ENCODE measurements around the gene SYNE1. TPM values are rescaled to one million over a fixed set of nuclear protein-coding genes. Genes with fewer than 3 reads are reported as not detected.

Gene SYNE1
- total and polyA plus RNA-seq, 11 donors: 25.0 to 178 (median 112) TPM

DNA sequence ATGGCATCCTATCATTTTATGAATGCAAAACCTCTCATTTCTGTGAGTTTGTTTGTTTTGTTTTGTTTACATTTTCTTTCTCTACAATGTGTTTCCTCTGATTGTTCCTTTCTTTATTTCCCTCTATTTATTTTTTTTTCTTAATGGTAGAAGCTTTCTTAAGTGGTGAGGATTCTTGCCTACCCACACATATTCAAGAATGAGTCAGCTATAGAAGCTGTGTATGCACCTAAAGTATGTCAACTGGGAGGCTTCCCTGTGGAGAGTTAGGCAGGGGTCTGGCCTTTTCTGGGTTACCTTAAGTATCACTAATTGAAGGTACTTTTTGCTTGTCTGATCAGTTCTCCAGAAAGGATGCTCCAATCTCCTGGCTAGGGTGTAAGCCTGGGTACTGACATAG lies 475.7 kb downstream of the SYNE1 start:
- Histone ChIP-seq H3K4me3 (no peak overlapping the region), H3K9me3 (no peaks in the 10 kb centered on the region), H3K27ac (peak overlapping the region in 1 of 12 donors; percentile 10), H3K36me3 (peaks cover 0 to 96% (median 86%) of the 10 kb centered on the region in 9 donors), H3K4me1 (peaks cover 0 to 5% (median 0%) of the 10 kb centered on the region in 12 donors), H3K27me3 (no peaks in the 10 kb centered on the region)
- intact Hi-C loops (cut with DNase I): no loop called here
- TF ChIP-seq POLR2A (IDR thresholded peaks at IDR 0.05) (no peak), CTCF (IDR thresholded peaks at IDR 0.05) (no peak)
- DNase-seq (no peak), ATAC-seq (no peak)

DNA sequence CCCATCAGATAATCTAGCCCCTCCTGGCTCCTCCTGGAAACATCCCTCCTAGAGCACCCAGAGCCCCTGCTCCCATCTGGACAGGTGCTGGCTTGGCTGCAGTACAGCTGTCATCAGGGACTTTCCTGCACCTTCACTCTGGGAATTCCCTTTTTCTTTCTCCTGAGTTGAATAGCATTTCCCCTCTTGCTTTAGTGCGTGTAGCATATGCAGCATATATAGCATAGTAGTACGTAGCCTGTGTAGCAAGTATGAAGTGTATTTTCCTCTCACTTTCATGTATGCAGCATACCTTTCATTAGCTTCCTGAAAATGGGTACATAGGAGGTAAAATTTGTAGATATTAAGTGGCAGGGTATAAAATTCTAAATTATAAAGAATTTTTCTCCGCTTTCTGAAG lies 476.8 kb downstream of the SYNE1 start:
- intact Hi-C loops (cut with DNase I): no loop called here
- no peak overlapping the region for H3K27ac ChIP-seq
- TF ChIP-seq POLR2A (IDR thresholded peaks at IDR 0.05): no peak
- whole genome bisulfite sequencing, 4 donors: 76 to 90% (median 88%) methylated on average over 3 of the region's 3 CpGs
- no peak overlapping the region for H3K4me3 ChIP-seq
- ATAC-seq: no peak
- DNase-seq: no peak
- peaks cover 0 to 4% (median 0%) of the 10 kb centered on the region in 12 donors for H3K4me1 ChIP-seq
- H3K36me3 ChIP-seq: peaks cover 0 to 96% (median 88%) of the 10 kb centered on the region in 9 donors
- H3K9me3 ChIP-seq: no peaks in the 10 kb centered on the region
- H3K27me3 ChIP-seq: no peaks in the 10 kb centered on the region

GRCh38 chr6:152155792-152156191 lies 481.4 kb downstream of the SYNE1 start:
- intact Hi-C loops (cut with DNase I): loop anchor here in 2 of 10 donors (10.0 kb wide), 2 partner anchors 89 to 109 kb away; no protein-coding TSS in a partner anchor

GRCh38 chr6:152154559-152155356 lies 482.4 kb downstream of the SYNE1 start:
- WGBS, 4 donors: 78 to 90% (median 83%) methylated on average over 17 of the region's 17 CpGs
- no peaks in the 10 kb centered on the region for H3K9me3 ChIP-seq
- no peak overlapping the region for H3K4me3 ChIP-seq
- H3K36me3 ChIP-seq: peaks cover 0 to 100% (median 91%) of the 10 kb centered on the region in 9 donors
- no peak for DNase-seq
- TF ChIP-seq POLR2A (IDR thresholded peaks at IDR 0.05): no peak
- H3K27ac ChIP-seq: peak overlapping the region in 1 of 12 donors; percentile 8
- intact Hi-C loops (cut with DNase I): loop anchor here in 2 of 10 donors (10.0 kb wide), 2 partner anchors 90 to 110 kb away; no protein-coding TSS in a partner anchor
- peaks cover 0 to 8% (median 0%) of the 10 kb centered on the region in 12 donors for H3K4me1 ChIP-seq
- no peak for ATAC-seq
- H3K27me3 ChIP-seq: no peaks in the 10 kb centered on the region

More at GRCh38 chr6:152155792-152156191, 481.4 kb downstream of the SYNE1 start:
- WGBS, 4 donors: 78 to 87% (median 80%) methylated on average over 8 of the region's 8 CpGs
- peak in 1 of 4 donors; percentile 41 for ATAC-seq
- H3K27me3 ChIP-seq: no peaks in the 10 kb centered on the region
- DNase-seq: no peak
- H3K27ac ChIP-seq: no peak overlapping the region
- peaks cover 0 to 3% (median 0%) of the 10 kb centered on the region in 12 donors for H3K4me1 ChIP-seq
- peaks cover 0 to 100% (median 91%) of the 10 kb centered on the region in 9 donors for H3K36me3 ChIP-seq
- no peaks in the 10 kb centered on the region for H3K9me3 ChIP-seq
- H3K4me3 ChIP-seq: no peak overlapping the region
- TF ChIP-seq CTCF (IDR thresholded peaks at IDR 0.05) (no peak), POLR2A (IDR thresholded peaks at IDR 0.05) (no peak)

GRCh38 chr6:152151920-152152319 lies 485.2 kb downstream of the SYNE1 start:
- 75 to 85% (median 78%) methylated on average over 13 of the region's 13 CpGs for WGBS, 4 donors
- intact Hi-C loops (cut with DNase I): loop anchor here in 2 of 10 donors (10.0 kb wide), 2 partner anchors 93 to 113 kb away; no protein-coding TSS in a partner anchor

More at GRCh38 chr6:152151920-152152319, 485.2 kb downstream of the SYNE1 start:
- DNase-seq: no peak
- H3K27me3 ChIP-seq: no peaks in the 10 kb centered on the region
- H3K4me1 ChIP-seq: peaks cover 0 to 13% (median 2%) of the 10 kb centered on the region in 12 donors
- no peak overlapping the region for H3K27ac ChIP-seq
- TF ChIP-seq POLR2A (IDR thresholded peaks at IDR 0.05) (no peak), CTCF (IDR thresholded peaks at IDR 0.05) (no peak)
- H3K9me3 ChIP-seq: no peaks in the 10 kb centered on the region
- ATAC-seq: peak in 1 of 4 donors; percentile 6
- H3K4me3 ChIP-seq: no peak overlapping the region
- peaks cover 0 to 100% (median 98%) of the 10 kb centered on the region in 9 donors for H3K36me3 ChIP-seq

Measured in heart left ventricle (tissue), 16 donors.